OCI-LY1 (cell line): Measurements from ENCODE around the gene PRTN3.

Experiments
- EZH2 ChIP-seq: fragments of 200-600 bp; sonication (generic), shearing (Covaris generic); IDR thresholded peaks from 2 replicates; pipeline ENCODE4 v1.8.0; 2017; ENCODE audit warnings: borderline replicate concordance, mixed run types, mild to moderate bottlenecking, antibody characterized with exemption, low read length, moderate library complexity, mixed read lengths
- TF ChIP-seq, protein P1 (sequence below): fragments of 200-600 bp; sonication (generic), shearing (Covaris generic); IDR thresholded peaks from 2 replicates; pipeline ENCODE4 v1.5.1; 2017; ENCODE audit warnings: mild to moderate bottlenecking, antibody characterized with exemption, low read length, moderate library complexity, mixed read lengths

DNA sequence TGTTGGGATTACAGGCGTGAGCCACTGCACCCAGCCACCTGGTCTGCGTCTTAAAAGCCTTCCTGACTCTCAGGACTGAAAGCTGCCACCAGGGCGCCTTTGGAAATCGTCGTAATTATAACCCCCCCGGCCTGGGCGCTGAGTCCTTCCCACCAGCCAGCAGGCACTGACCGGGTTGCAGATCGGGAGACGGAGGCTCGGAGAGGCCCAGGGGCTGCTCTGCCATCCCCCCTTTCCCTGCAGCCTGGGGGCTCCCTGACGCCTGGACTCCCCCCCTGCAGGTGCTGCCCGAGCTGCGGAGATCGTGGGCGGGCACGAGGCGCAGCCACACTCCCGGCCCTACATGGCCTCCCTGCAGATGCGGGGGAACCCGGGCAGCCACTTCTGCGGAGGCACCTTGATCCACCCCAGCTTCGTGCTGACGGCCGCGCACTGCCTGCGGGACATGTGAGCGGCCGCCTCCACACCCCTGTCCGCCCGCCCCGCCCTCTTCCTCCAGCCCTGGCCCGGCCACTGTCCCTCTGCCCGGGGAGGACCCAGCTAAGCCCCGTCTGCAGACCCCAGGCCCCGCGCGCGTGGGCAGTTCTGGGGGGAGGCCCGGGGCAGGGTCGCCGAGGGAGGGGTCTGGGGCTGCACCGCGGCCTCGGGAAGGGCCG lies 2.5 kb downstream of the PRTN3 start:
- TF ChIP-seq, protein P1, sequence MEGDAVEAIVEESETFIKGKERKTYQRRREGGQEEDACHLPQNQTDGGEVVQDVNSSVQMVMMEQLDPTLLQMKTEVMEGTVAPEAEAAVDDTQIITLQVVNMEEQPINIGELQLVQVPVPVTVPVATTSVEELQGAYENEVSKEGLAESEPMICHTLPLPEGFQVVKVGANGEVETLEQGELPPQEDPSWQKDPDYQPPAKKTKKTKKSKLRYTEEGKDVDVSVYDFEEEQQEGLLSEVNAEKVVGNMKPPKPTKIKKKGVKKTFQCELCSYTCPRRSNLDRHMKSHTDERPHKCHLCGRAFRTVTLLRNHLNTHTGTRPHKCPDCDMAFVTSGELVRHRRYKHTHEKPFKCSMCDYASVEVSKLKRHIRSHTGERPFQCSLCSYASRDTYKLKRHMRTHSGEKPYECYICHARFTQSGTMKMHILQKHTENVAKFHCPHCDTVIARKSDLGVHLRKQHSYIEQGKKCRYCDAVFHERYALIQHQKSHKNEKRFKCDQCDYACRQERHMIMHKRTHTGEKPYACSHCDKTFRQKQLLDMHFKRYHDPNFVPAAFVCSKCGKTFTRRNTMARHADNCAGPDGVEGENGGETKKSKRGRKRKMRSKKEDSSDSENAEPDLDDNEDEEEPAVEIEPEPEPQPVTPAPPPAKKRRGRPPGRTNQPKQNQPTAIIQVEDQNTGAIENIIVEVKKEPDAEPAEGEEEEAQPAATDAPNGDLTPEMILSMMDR = no peak
- no peak for TF ChIP-seq EZH2
